T-helper 2 cell treated with Interferon-gamma antibody and Interleukin-4, amounts not matched to agents 100 ng/mL and 5 ng/mL, for 36 hours (primary cell): ENCODE measurements around the gene APC2. TPM values are rescaled to one million over a fixed set of nuclear protein-coding genes. Genes with fewer than 3 reads are reported as not detected.

Experiments
- intact Hi-C: fragments of 100-400 bp; cut with micrococcal nuclease; formaldehyde crosslinking; loops from one replicate; pipeline ENCODE4 v1.15.1; 2023
- total RNA-seq: library from RNA; stranded (reverse); gene quantifications from 2 replicates; pipeline ENCODE4 v1.2.3, GENCODE V29; 2022

Gene APC2
- 0.05 TPM in 2 replicates for total RNA-seq

- intact Hi-C loops = no loop called here
Observed at GRCh38 chr19:1449467-1450442, at the start of gene APC2. Gene APC2, plus strand, starts transcription at chr19:1450121. Its CDS starts 2,881 bp downstream, at chr19:1453002.

GRCh38 chr19:1400281-1401137 lies 49.4 kb upstream of the APC2 start:
- intact Hi-C loops = no loop called here

- intact Hi-C loops = no loop called here
Observed at GRCh38 chr19:1401138-1401888, 48.6 kb upstream of the APC2 start, which contains the start of gene GAMT. Gene GAMT, minus strand, starts transcription at chr19:1401542. Its CDS starts 66 bp downstream, at chr19:1401476.

GRCh38 chr19:1401889-1402217 lies 48.1 kb upstream of the APC2 start:
- intact Hi-C loops = no loop called here

GRCh38 chr19:1402411-1403070 lies 47.4 kb upstream of the APC2 start:
- intact Hi-C loops = no loop called here

- intact Hi-C loops = loop anchor here (1.0 to 5.0 kb wide), 5 partner anchors 24 to 450 kb away; partner anchors contain the start of genes FAM174C, NDUFS7 and RPS15
Observed at GRCh38 chr19:1406774-1407527, 43.0 kb upstream of the APC2 start.

GRCh38 chr19:1407528-1408299 lies 42.2 kb upstream of the APC2 start, which contains the start of gene DAZAP1:
Gene DAZAP1, plus strand, starts transcription at chr19:1407586. Its CDS starts 188 bp downstream, at chr19:1407774.
- intact Hi-C loops = loop anchor here (1.0 to 5.0 kb wide), 5 partner anchors 24 to 450 kb away; partner anchors contain the start of genes FAM174C, NDUFS7 and RPS15

GRCh38 chr19:1408300-1409203 lies 41.4 kb upstream of the APC2 start:
- intact Hi-C loops = loop anchor here (5.0 kb wide), 1 partner anchor 449 kb away; no protein-coding TSS in a partner anchor

- intact Hi-C loops = loop anchor here (5.0 kb wide), 1 partner anchor 448 kb away; no protein-coding TSS in a partner anchor
Observed at GRCh38 chr19:1409204-1410005, 40.5 kb upstream of the APC2 start.

- intact Hi-C loops = no loop called here
Observed at GRCh38 chr19:1410136-1410786, 39.7 kb upstream of the APC2 start.

GRCh38 chr19:1410789-1411188 lies 39.1 kb upstream of the APC2 start:
- intact Hi-C loops = no loop called here

- intact Hi-C loops = no loop called here
Observed at GRCh38 chr19:1411255-1412191, 38.4 kb upstream of the APC2 start.

- intact Hi-C loops = no loop called here
Observed at GRCh38 chr19:1412323-1412923, 37.5 kb upstream of the APC2 start.

- intact Hi-C loops = no loop called here
Observed at GRCh38 chr19:1412995-1413800, 36.7 kb upstream of the APC2 start.
